Subcutaneous abdominal adipose tissue (tissue), 5 donors: Measurements from ENCODE around the gene IL13RA2.

ENCODE experiments used
- H3K27ac ChIP-seq: one replicate; pipeline ENCODE4 v1.7.0; 2013; ENCODE audit warnings: low read depth, mild to moderate bottlenecking, inconsistent platforms, low read length, moderate library complexity
- H3K27me3 ChIP-seq, 5 donors: one replicate each; pipeline ENCODE4 v1.7.0; 2013; ENCODE audit warnings: low read length in 5 of 5, inconsistent platforms in 1 of 5; ENCODE audit not compliant: control insufficient read depth in 5 of 5, insufficient read depth in 4 of 5
- H3K36me3 ChIP-seq, 5 donors: one replicate each; pipeline ENCODE4 v1.7.0; 2013; ENCODE audit warnings: low read length in 5 of 5; ENCODE audit not compliant: control insufficient read depth in 5 of 5, insufficient read depth in 5 of 5
- H3K4me1 ChIP-seq, 5 donors: one replicate each; pipeline ENCODE4 v1.7.0; 2013; ENCODE audit warnings: low read length in 5 of 5, mild to moderate bottlenecking in 3 of 5, moderate library complexity in 1 of 5; ENCODE audit not compliant: control insufficient read depth in 5 of 5, insufficient read depth in 5 of 5
- H3K4me3 ChIP-seq, 5 donors: one replicate each; pipeline ENCODE4 v1.7.0; 2013; ENCODE audit warnings: low read length in 5 of 5, low read depth in 1 of 5
- H3K9ac ChIP-seq, 5 donors: one replicate each; pipeline ENCODE4 v1.7.0; 2013; ENCODE audit warnings: low read length in 5 of 5, mild to moderate bottlenecking in 4 of 5, moderate library complexity in 3 of 5
- H3K9me3 ChIP-seq, 5 donors: one replicate each; pipeline ENCODE4 v1.7.0; 2013; ENCODE audit warnings: low read length in 5 of 5; ENCODE audit not compliant: control insufficient read depth in 5 of 5
- donor health status: healthy.
- donor health status: healthy.
- donor health status: healthy.
- donor health status: healthy.
- donor health status: healthy.

The IL13RA2 gene

DNA sequence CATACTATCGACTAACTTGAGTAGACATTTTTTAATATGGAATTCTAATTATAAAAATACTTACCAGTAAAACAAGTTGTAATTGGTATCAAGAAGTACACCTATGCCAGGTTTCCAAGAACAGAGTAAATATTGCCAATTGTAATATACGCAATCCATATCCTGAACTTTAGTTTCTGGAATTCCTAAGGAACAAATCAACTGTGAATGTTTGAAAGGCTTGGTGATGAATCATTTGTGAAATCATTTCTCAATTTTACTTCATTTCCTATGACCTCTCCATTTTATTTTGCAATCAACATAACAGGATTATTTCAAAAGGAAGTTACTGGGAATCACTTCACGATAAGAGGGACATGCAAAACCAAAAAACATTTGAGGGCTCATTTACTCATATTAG, 3.7 kb downstream of the IL13RA2 start:
- H3K36me3 ChIP-seq = no peaks in the 10 kb centered on the region
- H3K4me3 ChIP-seq = no peak overlapping the region
- no peak overlapping the region for H3K27ac ChIP-seq
- no peaks in the 10 kb centered on the region for H3K9me3 ChIP-seq
- no peaks in the 10 kb centered on the region for H3K4me1 ChIP-seq
- H3K9ac ChIP-seq = no peak overlapping the region
- H3K27me3 ChIP-seq = peaks cover 0 to 5% (median 0%) of the 10 kb centered on the region in 5 donors

DNA sequence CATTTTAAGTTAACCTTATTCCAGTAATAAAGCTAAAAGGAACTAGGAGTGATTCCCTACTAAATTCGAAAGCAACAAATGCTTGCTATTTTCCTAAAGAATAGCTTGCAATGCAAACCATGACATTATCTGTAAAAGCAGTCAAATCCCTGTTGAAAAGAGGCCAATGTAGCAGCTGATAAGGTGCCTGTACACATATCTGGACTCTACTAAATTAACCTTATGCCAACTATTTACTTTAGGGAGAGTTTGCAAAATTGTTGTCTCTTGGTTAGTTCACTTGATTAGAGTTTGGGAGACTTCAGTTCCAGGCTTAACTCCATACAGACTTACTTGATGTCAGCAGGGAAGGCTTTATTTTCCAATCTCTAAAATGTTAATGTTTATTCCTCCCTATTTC, 6.0 kb downstream of the IL13RA2 start:
- H3K9me3 ChIP-seq = peaks cover 0 to 5% (median 0%) of the 10 kb centered on the region in 5 donors
- no peak overlapping the region for H3K27ac ChIP-seq
- H3K36me3 ChIP-seq = no peaks in the 10 kb centered on the region
- H3K27me3 ChIP-seq = peaks cover 0 to 5% (median under 1%) of the 10 kb centered on the region in 5 donors
- H3K4me1 ChIP-seq = no peaks in the 10 kb centered on the region
- H3K9ac ChIP-seq = no peak overlapping the region
- H3K4me3 ChIP-seq = no peak overlapping the region

DNA sequence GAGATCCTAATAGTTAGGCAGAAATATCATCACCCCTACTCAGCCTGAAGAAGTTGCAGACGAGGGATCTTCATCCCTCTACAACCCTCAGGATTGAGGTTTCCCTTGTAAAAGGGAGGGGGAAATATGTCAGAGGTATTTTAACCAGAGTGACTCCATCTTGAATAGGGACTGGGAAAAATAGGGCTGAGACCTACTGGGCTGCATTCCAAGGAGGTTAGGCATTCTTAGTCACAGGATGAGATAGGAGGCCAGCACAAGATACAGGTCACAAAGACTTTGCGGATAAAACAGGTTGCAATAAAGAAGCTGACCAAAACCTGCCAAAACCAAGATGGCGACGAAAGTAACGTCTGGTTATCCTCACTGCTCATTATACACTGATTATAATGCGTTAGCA, 17.5 kb downstream of the IL13RA2 start:
- peaks cover 0 to 6% (median 0%) of the 10 kb centered on the region in 5 donors for H3K9me3 ChIP-seq
- no peaks in the 10 kb centered on the region for H3K36me3 ChIP-seq
- no peak overlapping the region for H3K9ac ChIP-seq
- H3K27me3 ChIP-seq = peaks cover 0 to 8% (median 0%) of the 10 kb centered on the region in 5 donors
- no peaks in the 10 kb centered on the region for H3K4me1 ChIP-seq
- H3K27ac ChIP-seq = no peak overlapping the region
- no peak overlapping the region for H3K4me3 ChIP-seq

DNA sequence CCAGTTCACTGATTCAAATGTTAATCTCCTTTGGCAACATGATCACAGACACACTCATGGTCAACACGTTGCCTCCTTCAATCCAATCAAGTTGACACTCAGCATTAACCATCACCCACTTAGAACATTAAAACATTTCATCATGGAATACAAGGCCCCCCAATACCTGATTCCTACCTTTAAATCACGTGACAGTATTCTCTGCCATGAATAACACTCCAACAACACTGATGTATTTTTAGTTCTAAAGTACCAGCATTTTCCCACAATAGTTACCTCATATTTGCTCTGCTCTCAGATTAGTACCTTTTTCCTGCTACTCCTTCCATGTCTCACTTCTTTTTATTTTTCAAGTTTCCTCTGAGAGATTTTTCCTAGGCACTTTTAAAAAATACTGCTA, 19.6 kb downstream of the IL13RA2 start:
- Histone ChIP-seq H3K9ac (no peak overlapping the region), H3K4me1 (no peaks in the 10 kb centered on the region), H3K4me3 (no peak overlapping the region), H3K36me3 (no peaks in the 10 kb centered on the region), H3K9me3 (peaks cover 0 to 9% (median 0%) of the 10 kb centered on the region in 5 donors), H3K27ac (no peak overlapping the region), H3K27me3 (peaks cover 0 to 8% (median 0%) of the 10 kb centered on the region in 5 donors)

DNA sequence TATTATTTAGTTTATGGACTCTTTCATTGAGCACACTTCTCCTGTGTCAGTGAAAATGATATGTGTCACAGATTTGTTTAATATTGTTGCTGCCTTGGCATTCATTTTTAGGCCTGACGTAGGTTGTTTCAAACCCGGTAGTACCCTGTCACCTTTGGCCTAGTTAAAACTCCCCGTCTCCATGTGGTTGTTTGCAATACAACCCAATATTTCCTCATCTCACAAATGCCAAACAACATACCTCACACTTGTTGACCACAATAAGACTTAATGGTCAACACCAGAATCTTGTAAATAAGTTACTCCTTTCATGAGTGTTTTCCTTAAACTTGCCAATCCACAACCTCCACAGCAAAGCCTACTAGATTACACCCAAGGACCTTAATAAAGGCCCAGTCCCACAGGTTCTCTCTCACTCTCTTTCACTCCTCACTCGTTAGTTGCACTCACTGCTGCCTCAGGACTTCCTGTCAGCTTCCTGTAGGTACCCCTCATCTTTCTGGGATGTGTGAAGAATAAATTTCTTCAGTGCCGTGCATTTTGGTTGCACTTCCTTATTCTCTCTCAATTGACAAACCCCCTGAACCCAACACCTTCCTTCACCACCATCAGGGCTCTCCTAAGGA, 31.3 kb downstream of the IL13RA2 start:
- Histone ChIP-seq H3K4me3 (no peak overlapping the region), H3K27ac (no peak overlapping the region), H3K36me3 (no peaks in the 10 kb centered on the region), H3K4me1 (no peaks in the 10 kb centered on the region), H3K9ac (no peak overlapping the region), H3K27me3 (peaks cover 0 to under 1% (median 0%) of the 10 kb centered on the region in 5 donors), H3K9me3 (no peaks in the 10 kb centered on the region)

DNA sequence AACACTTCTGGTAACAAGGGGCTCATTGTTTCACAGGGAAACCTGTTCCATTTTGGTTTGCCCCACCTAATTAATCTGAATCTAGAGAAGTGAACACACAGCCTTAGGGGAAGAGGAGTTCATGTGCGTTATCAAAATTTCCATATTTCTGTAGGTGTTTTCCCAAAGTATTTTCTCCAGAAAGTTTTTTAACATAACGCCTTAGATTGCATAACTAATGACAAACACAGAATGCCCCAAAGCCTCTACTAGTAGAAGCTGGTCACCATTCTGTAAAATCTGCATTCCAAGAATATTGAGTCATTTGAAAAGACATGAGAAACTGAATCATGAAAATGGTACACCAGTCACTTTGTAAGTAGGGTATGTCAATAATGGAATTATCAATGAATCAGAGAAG, 41.1 kb downstream of the IL13RA2 start:
- Histone ChIP-seq H3K4me3 (no peak overlapping the region), H3K27me3 (peaks cover 0 to 2% (median 0%) of the 10 kb centered on the region in 5 donors), H3K27ac (no peak overlapping the region), H3K36me3 (no peaks in the 10 kb centered on the region), H3K9me3 (no peaks in the 10 kb centered on the region), H3K4me1 (no peaks in the 10 kb centered on the region), H3K9ac (no peak overlapping the region)

DNA sequence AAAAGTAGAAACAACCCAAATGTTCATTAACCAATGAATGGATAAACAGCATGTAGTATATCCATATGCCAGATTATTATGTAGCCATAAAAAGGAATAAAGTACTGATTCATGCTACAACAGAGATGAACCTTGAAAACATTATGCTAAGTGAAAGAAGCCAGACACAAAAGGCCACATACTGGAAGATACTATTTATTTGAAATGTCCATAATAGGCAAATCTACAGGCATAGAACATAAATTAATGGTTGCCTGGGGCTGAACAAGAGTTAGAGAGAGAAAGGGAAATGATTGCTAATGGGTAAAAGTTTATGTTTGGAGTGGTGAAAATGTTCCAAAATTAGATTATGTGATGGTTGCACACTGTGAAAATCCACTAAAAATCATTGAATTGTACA, 44.4 kb downstream of the IL13RA2 start:
- no peak overlapping the region for H3K27ac ChIP-seq
- no peaks in the 10 kb centered on the region for H3K9me3 ChIP-seq
- peaks cover 0 to 3% (median 0%) of the 10 kb centered on the region in 5 donors for H3K27me3 ChIP-seq
- H3K9ac ChIP-seq = no peak overlapping the region
- H3K4me3 ChIP-seq = no peak overlapping the region
- H3K36me3 ChIP-seq = no peaks in the 10 kb centered on the region
- H3K4me1 ChIP-seq = no peaks in the 10 kb centered on the region

DNA sequence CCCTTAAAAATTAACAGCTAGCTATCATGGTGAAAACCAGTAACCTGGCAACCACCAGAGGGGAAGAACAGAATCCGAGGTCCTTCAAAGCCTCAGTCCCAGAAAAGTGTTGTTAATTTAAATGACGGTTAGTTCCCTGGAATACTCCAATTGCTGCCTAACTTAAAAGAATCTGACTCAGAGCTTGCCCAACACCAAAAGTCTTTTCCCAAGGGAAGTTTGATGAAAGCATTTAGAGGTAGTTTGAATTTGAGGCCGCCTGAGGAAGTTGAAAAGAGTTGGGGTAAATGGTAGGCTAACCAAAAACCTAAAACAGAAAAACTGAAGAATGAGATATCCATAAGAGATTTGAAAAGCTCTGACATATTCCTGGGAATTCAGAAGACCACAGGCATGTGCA, 46.6 kb downstream of the IL13RA2 start:
- Histone ChIP-seq H3K9me3 (no peaks in the 10 kb centered on the region), H3K36me3 (no peaks in the 10 kb centered on the region), H3K4me1 (no peaks in the 10 kb centered on the region), H3K27ac (no peak overlapping the region), H3K27me3 (peaks cover 0 to 3% (median 0%) of the 10 kb centered on the region in 5 donors), H3K9ac (no peak overlapping the region), H3K4me3 (no peak overlapping the region)

DNA sequence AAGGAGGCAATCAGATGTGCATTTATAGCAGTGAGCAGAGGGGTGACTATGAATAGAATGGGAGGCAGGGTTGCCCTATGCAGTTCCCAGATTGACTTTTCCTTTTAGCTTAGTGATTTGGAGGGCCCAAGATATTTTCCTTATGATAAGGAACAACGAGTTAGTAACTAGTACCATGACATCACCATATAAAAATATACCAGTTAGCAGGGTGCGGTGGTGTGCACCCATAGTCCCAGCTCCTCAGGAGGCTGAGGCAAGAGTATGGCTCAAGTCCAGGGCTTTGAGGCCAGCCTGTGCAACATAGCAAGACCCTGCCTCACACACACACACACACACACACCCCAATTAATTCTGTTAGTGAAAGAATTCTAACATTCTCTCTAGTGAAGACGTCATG, 53.0 kb downstream of the IL13RA2 start:
- H3K27me3 ChIP-seq = peaks cover 0 to 3% (median 0%) of the 10 kb centered on the region in 5 donors
- H3K9ac ChIP-seq = no peak overlapping the region
- H3K36me3 ChIP-seq = no peaks in the 10 kb centered on the region
- H3K4me3 ChIP-seq = no peak overlapping the region
- H3K9me3 ChIP-seq = no peaks in the 10 kb centered on the region
- H3K27ac ChIP-seq = no peak overlapping the region
- H3K4me1 ChIP-seq = no peaks in the 10 kb centered on the region

DNA sequence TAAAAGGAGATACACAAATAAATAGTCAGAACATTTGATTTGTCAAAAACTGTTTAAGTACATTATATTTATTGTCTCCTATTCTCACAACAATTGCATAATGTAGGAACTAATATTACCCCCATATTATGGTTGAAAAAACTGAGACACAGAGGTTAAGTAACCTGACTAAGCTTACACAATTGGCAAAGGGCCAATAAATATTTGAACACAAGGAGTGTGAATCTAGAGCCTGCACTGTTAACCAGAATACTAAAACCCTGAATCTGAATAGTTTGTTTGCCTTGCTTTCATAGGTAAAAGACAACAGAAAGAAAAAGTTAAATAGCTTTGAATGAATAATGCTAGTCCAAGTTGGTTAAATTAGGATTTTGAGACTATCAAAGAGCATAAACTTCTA, 55.2 kb downstream of the IL13RA2 start:
- no peak overlapping the region for H3K27ac ChIP-seq
- no peaks in the 10 kb centered on the region for H3K9me3 ChIP-seq
- no peak overlapping the region for H3K4me3 ChIP-seq
- no peaks in the 10 kb centered on the region for H3K36me3 ChIP-seq
- no peak overlapping the region for H3K9ac ChIP-seq
- no peaks in the 10 kb centered on the region for H3K4me1 ChIP-seq
- H3K27me3 ChIP-seq = peaks cover 0 to 3% (median 0%) of the 10 kb centered on the region in 5 donors
